IPS DF 4.7 (cell line): ENCODE measurements around the gene SLC7A6OS.

Experiments
- DNase-seq: peaks from one replicate; pipeline ENCODE4 v3.0.0-alpha.2; 2013; ENCODE audit warnings: low spot score; ENCODE audit errors: extremely low read depth

Gene SLC7A6OS

DNA sequence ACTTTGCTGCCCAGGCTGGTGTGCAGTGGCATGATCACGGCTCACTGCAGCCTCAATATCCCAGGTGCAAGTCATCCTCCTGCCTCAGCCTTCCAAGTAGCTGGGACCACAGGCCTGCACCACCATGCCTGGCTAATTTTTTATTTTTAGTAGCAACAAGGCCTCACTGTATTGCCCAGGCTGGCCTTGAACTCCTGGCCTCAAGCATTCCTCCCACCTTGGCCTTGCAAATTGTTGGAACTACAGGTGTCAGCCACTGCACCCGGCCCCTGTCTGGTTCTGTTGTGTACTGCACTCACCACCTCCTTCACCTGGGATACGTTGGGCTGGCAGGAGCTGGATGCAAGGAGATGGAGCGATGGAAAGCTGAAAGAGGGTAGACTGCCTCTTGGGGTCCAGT is 57.0 kb downstream of the SLC7A6OS start:
- DNase-seq = no peak

DNA sequence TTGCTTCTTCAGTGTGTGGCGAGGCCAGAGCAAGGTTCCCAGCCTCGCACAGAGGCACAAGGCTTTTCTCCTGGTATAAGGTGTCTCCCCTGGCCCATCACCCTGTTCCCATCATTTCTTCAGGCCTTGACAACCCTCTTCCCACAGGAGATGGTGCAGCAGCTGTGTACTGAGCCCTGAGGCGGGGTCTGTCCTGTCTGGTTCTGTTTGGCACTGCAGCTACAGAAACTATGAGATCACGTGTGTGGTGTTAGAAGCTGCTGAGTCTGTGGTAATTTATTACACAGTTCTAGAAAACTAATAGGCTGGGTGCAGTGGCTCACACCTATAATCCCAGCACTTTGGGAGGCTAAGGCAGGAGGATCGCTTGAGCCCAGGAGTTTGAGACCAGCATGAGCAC is 58.4 kb downstream of the SLC7A6OS start:
- no peak for DNase-seq

DNA sequence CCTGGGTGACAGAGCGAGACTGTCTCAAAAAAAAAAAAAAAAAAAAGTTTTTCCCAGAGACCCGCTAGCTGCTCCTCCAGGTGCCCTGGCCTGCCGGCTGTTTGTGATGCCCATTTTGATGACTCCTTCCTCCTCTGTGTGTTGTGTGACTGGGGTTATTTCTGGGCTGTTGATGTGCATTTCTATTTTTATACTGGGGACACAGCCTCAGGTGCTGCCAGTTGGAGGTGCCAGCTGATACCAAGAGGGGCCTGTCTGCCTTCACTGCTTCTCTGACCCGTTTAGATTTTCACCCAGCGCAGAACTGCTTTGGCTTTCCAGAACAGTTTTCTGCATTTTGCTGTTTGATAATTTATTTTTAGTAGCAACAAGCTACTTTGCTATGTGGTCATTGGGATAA is 58.9 kb downstream of the SLC7A6OS start:
- DNase-seq = no peak

DNA sequence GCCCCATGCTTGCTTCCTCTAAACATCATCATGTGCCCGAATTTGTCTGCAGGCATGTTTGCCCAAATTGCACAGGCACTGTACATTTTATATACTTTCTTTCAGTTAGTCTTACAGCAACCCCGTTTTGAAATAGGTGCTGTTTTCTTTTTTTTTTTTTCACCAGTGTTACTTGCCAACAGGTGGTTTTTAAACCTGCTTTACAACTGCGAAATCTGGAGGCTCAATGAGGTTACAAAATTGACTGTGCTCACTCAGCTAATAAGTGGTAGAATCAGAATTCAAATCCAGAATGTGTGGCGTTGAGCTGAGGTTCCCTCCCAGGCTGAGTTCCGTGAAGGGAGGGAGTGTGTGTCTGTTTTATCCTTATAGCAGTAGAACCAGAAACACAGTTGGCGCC is 59.8 kb downstream of the SLC7A6OS start:
- DNase-seq = no peak

DNA sequence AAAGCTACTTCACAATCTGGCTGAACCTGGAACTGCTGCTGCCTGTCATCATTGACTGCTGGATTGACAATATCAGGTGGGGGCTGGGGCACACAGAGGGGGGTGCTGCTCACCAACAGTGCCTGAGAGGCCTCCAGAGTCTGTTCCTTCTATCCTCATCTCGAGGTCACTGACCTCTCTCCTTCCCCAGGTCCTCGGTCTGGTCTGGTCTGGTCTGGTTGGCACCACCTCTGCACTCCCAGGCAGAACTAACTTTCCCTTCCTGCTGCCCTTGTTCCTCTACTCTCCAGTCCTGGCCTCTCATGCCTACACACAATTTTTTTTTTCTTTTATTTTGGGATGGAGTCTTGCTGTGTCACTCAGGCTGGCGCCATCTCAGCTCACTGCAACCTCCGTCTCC is 61.4 kb downstream of the SLC7A6OS start:
- no peak for DNase-seq
